ENCODE measurements around the gene COL23A1.
"Not testable (repeated sequence)": the region's sequence is repeated elsewhere in the genome, so short reads cannot be mapped to it uniquely, and the experiment has no call there.

COL23A1 gene

DNA sequence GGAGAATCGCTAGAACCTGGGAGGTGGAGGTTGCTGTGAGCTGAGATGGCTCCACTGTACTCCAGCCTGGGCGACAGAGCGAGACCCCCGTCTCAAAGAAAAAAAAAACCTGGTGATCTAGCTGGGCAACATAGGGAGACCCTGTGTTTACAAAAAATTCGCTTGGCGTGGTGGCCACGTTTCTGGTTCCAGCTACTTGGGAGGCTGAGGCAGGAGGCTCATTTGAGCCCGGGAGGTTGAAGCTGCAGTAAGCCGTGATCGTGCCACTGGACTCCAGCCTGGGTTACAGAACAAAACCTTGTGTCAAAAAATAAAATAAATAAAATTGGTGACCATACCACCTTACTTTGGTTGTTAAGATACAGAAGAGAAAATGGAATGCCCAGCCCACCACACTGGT lies 387.7 kb downstream of the COL23A1 start:
- H3K4me3 Mint-ChIP-seq: peak overlapping the region; percentile 48
- no peaks in the 10 kb centered on the region for H3K9me3 Mint-ChIP-seq
- peaks cover 21% of the 10 kb centered on the region for H3K36me3 Mint-ChIP-seq (ENCODE audit: low read depth)
- no peak overlapping the region for H3K27ac Mint-ChIP-seq
- H3K4me1 Mint-ChIP-seq (ENCODE audit: low read depth): peaks cover 12% of the 10 kb centered on the region
- H3K27me3 Mint-ChIP-seq (ENCODE audit: low read depth): no peaks in the 10 kb centered on the region

DNA sequence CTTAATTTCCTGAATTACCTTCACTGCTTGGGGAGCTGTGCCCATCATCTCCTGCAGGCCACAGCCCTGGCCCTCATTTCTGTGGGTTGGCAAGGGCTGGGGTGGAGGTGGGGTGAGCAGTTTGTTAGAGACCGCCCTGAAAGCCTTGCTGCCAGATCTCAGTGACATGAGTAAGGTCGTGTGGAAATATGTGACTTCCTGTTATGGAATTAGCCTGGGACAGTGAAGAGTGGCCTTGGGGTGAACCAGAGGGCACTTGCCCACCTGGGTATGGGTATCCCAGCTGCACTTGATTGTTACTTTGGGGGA lies 388.3 kb downstream of the COL23A1 start:
- peaks cover 14% of the 10 kb centered on the region for H3K36me3 Mint-ChIP-seq (ENCODE audit: low read depth)
- H3K27me3 Mint-ChIP-seq (ENCODE audit: low read depth): no peaks in the 10 kb centered on the region
- H3K9me3 Mint-ChIP-seq: no peaks in the 10 kb centered on the region
- H3K27ac Mint-ChIP-seq: no peak overlapping the region
- peaks cover 12% of the 10 kb centered on the region for H3K4me1 Mint-ChIP-seq (ENCODE audit: low read depth)
- no peak overlapping the region for H3K4me3 Mint-ChIP-seq

DNA sequence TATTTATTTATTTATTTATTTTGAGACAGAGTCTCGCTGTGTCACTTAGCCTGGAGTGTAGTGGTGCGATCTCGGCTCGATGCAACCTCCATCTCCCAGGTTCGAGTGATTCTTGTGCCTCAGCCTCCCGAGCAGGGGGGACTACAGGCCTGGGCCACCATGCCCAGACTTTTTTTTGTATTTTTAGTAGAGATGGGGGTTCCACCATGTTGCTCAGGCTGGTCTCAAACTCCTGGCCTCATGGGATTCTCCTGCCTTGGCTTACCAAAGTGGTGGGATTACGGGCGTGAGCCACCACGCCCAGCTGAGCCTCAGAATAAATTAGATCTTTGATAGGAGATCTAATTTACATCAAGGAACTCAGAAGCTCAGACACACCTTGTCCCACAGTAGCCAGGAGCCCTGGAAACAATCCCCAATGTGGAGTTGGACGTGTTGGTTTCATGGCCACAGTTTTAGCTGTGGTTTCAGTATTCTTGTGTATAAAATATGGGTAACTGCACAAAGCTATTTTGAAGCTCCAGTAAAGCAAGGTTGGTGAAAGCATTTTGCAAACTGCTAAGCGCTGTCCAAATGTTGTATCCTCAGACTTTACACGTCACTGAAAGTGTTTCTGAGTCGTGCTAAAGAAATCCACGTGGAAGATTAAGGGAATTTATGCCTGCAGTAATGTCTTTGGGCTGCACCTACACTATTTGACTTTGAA lies 388.8 kb downstream of the COL23A1 start:
- Mint-ChIP-seq H3K27ac (no peak overlapping the region), H3K27me3 (ENCODE audit: low read depth) (no peaks in the 10 kb centered on the region), H3K4me1 (ENCODE audit: low read depth) (peaks cover 9% of the 10 kb centered on the region), H3K4me3 (no peak overlapping the region), H3K9me3 (no peaks in the 10 kb centered on the region), H3K36me3 (ENCODE audit: low read depth) (peaks cover 11% of the 10 kb centered on the region)

DNA sequence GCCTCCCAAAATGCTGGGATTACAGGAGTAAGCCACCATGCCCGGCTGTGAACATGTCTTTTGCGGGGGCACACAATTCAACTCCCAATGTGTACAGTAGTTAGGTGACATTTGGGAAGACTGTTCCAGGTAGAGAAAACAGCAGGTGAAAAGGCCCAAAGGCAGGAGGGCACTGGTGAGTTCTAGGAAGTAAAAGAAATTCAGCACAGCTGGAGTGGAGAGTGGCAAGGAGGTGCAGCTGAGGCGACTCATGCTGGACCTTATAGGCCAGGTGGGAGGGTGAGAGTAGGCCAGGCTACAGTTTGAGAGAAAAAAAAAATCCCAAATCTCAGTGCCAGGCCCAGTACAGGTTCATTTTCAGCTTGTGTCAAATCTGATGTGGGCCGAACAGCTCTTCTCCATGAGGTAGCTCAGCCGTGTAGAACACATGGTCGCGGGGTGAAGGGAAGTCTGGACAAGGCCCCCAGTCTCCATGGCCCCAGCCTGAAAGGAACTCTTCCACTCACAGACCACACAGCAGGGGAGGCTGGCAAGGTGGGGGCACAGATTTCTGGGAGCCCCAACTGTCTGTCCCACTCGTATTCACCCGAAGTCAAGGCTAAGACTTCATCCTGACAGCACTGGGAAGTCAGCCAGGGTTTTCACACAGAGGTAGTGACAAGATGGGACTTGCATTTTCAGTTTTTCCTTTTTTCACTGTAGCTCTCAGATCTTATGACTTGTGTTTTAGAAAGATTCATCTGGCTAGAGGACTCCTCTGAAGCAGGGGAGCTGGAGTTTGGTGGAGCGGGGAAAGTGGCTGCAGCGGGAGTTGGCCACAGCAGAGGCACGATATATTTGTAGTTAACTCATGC lies 390.4 kb downstream of the COL23A1 start:
- no peak overlapping the region for H3K4me3 Mint-ChIP-seq
- no peak overlapping the region for H3K27ac Mint-ChIP-seq
- H3K9me3 Mint-ChIP-seq: no peaks in the 10 kb centered on the region
- H3K27me3 Mint-ChIP-seq (ENCODE audit: low read depth): peaks cover 4% of the 10 kb centered on the region
- H3K36me3 Mint-ChIP-seq (ENCODE audit: low read depth): peaks cover 3% of the 10 kb centered on the region
- peaks cover 2% of the 10 kb centered on the region for H3K4me1 Mint-ChIP-seq (ENCODE audit: low read depth)

DNA sequence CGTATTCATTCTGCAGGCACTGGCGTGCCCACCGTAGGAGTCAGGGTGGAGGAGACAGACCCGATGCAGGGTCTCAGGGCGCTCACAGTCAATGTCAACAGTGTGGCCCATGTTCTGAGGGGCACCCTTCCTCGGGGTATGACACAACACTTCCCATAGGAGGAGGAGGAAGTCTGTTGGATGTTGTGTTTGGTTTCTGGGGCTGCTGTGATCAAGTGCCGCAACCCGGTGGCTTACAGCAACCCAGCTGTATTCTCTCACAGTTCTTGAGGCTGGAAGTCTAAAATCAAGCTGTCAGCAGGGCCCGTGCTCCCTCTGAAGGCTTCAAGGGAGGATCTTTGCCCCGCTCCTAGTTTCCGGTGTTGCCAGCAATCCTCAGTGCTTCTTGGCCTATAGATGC lies 391.5 kb downstream of the COL23A1 start:
- Mint-ChIP-seq H3K4me1 (ENCODE audit: low read depth) (peaks cover 7% of the 10 kb centered on the region), H3K27ac (no peak overlapping the region), H3K4me3 (no peak overlapping the region), H3K9me3 (no peaks in the 10 kb centered on the region), H3K36me3 (ENCODE audit: low read depth) (no peaks in the 10 kb centered on the region), H3K27me3 (ENCODE audit: low read depth) (peaks cover 14% of the 10 kb centered on the region)

DNA sequence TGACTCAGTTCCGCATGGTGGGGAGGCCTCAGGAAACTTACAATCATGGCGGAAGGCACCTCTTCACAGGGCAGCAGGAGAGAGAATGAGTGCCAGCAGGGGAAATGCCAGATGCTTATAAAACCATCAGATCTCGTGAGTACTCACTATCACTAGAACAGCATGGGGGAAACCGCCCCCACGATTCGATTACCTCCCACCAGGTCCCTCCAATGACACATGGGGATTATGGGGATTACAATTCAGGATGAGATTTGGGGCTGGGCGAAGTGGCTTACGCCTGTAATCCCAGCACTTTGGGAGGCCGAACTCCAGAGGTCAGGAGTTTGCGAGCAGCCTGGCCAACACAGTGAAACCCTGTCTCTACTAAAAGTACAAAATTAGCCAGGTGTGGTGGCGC lies 392.0 kb downstream of the COL23A1 start:
- H3K36me3 Mint-ChIP-seq (ENCODE audit: low read depth); H3K4me3 Mint-ChIP-seq; H3K27ac Mint-ChIP-seq; H3K9me3 Mint-ChIP-seq: not testable (repeated sequence)
- Mint-ChIP-seq H3K4me1 (ENCODE audit: low read depth) (peaks cover 10% of the 10 kb centered on the region), H3K27me3 (ENCODE audit: low read depth) (peaks cover 19% of the 10 kb centered on the region)

DNA sequence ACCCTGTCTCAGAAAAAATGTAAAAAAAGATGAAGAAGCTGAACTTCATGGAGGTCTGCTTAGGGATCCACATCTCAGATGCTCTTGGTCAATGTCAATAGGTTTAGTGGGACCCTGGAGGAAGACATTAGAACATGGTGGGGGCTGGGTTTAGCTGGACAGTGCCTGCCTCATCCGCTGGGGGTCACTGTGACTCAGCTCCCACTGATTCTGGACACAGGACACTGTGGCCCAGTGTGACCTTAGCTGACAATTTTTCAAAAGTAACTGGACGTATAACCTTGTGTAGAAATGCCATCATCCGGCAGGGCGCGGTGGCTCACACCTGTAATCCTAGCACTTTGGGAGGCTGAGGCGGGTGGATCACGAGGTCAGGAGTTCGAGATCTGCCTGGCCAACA lies 393.2 kb downstream of the COL23A1 start:
- H3K9me3 Mint-ChIP-seq: no peaks in the 10 kb centered on the region
- H3K36me3 Mint-ChIP-seq (ENCODE audit: low read depth): no peaks in the 10 kb centered on the region
- peaks cover 28% of the 10 kb centered on the region for H3K27me3 Mint-ChIP-seq (ENCODE audit: low read depth)
- H3K27ac Mint-ChIP-seq: no peak overlapping the region
- no peak overlapping the region for H3K4me3 Mint-ChIP-seq
- H3K4me1 Mint-ChIP-seq (ENCODE audit: low read depth): peaks cover 14% of the 10 kb centered on the region

DNA sequence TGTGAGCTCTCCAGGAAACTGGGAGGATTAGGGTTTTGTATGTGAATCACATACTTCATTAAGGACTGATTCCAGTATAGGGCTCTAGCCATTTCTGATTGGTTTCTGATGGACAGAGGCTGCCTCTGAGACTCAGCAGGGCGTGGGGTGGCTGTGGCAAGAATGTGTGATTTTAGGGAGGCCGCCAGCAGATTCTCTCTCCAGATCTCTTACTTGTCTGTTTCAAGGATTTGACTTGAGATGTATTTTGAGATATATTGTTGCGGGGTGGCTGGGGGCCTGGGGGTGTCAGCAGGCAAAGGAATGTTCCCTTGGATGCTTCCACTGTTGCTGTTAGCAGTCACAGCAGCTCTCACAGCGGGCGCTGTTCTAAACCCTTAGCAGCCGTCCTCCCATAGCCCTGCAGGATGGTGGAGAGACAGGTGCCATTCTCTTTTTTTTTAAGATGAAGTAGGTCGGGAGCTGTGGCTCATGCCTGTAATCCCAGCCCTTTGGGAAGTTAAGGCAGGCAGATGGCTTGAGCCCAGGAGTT lies 393.8 kb downstream of the COL23A1 start:
- Mint-ChIP-seq H3K4me3 (no peak overlapping the region), H3K27me3 (ENCODE audit: low read depth) (peaks cover 29% of the 10 kb centered on the region), H3K36me3 (ENCODE audit: low read depth) (no peaks in the 10 kb centered on the region), H3K27ac (no peak overlapping the region), H3K9me3 (no peaks in the 10 kb centered on the region), H3K4me1 (ENCODE audit: low read depth) (peaks cover 14% of the 10 kb centered on the region)

DNA sequence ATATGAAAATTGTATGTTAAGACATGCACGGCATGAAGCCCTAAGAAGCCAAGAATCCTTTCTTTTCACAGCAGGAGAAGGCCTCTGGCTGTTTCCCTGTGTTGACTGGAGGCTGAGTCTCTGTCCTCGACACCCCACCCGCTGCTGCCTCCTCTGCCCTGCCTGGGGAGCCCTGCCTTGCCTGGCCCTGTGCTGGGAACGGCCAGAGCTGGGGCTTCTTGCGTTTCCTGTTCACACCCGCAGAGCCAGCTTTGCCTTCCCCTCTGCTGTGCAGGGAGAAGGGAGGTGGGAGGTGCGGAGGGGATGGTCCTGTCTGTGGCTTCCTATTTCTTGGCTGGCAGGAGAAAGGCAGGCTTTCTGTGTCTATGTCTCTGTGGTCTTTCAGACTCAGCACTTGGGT lies 396.2 kb downstream of the COL23A1 start:
- no peak overlapping the region for H3K27ac Mint-ChIP-seq
- H3K27me3 Mint-ChIP-seq (ENCODE audit: low read depth): peaks cover 36% of the 10 kb centered on the region
- H3K4me1 Mint-ChIP-seq (ENCODE audit: low read depth): peaks cover 14% of the 10 kb centered on the region
- no peak overlapping the region for H3K4me3 Mint-ChIP-seq
- H3K9me3 Mint-ChIP-seq: no peaks in the 10 kb centered on the region
- no peaks in the 10 kb centered on the region for H3K36me3 Mint-ChIP-seq (ENCODE audit: low read depth)

DNA sequence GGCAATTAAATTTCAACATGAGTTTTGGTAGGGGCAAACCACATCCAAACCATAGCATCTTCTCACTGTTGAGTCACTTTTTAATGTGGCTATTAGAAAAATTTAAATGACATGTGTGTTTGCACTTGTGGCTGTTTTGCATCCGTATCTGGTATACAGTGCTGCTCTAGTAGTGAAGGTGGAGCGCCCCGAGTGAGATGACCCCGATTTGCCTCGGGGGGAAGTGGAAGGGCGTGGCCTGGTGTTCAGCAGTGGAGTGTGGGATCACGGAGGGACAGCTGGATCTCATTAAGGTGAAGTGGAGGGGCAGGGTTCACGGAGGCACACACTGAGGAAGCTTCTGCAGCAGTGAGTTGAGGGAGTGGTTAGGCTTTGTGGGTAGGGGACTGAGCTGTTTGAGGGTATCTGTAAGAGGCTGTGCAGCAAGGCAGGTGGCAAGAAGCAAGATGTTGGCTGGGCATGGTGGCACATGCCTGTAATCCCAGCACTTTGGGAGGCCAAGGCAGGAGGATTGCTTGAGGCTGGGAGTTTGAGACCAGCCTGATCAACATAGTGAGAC lies 396.9 kb downstream of the COL23A1 start:
- Mint-ChIP-seq H3K4me3 (peak overlapping the region; percentile 17), H3K27me3 (ENCODE audit: low read depth) (peaks cover 41% of the 10 kb centered on the region)

DNA sequence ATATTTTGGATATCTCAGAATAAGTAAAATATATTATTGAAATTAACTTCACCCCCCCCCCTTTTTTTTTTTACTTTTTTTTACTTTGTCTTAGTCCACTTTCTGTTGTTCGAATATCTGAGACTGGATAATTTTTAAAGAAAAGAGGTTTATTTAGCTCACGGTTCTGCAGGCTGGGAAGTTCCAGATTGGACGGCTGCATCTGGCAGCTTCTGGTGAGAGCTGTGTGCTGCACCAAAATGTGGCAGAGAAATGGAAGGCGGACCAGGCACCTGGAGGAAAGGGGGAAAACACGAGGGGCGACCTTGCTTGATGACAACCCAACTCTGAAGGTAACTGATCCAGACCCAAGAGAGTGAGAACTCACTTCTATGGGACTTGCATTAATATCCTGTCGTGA lies 397.4 kb downstream of the COL23A1 start:
- Mint-ChIP-seq H3K27ac (no peak overlapping the region), H3K4me3 (no peak overlapping the region), H3K9me3 (no peaks in the 10 kb centered on the region), H3K4me1 (ENCODE audit: low read depth) (peaks cover 14% of the 10 kb centered on the region), H3K36me3 (ENCODE audit: low read depth) (no peaks in the 10 kb centered on the region), H3K27me3 (ENCODE audit: low read depth) (peaks cover 42% of the 10 kb centered on the region)

More for the DNA sequence above, 396.9 kb downstream of the COL23A1 start:
- Mint-ChIP-seq H3K9me3 (no peaks in the 10 kb centered on the region), H3K4me1 (ENCODE audit: low read depth) (peaks cover 14% of the 10 kb centered on the region), H3K36me3 (ENCODE audit: low read depth) (no peaks in the 10 kb centered on the region), H3K27ac (no peak overlapping the region)

DNA sequence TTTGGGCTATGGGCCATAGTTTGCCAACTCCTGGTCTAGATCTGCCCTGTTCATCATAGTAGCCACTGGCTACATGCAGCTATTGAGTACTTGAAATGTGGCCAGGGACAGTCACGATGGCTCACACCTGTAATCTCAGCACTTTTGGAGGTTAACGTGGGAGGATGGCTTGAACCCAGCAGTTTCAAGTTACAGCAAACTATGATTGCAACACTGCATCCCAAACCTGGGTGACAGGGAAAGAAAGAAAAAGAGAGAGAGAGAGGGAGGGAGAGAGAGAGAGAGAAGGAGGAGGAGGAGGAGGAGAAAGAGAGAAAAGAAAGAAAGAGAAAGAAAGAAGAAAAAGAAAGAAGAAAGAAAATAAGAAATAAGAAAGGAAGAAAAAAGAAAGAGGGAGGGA lies 397.9 kb downstream of the COL23A1 start:
- Mint-ChIP-seq H3K36me3 (ENCODE audit: low read depth) (no peaks in the 10 kb centered on the region), H3K4me3 (no peak overlapping the region), H3K4me1 (ENCODE audit: low read depth) (peaks cover 14% of the 10 kb centered on the region), H3K27me3 (ENCODE audit: low read depth) (peaks cover 42% of the 10 kb centered on the region), H3K9me3 (no peaks in the 10 kb centered on the region), H3K27ac (no peak overlapping the region)

DNA sequence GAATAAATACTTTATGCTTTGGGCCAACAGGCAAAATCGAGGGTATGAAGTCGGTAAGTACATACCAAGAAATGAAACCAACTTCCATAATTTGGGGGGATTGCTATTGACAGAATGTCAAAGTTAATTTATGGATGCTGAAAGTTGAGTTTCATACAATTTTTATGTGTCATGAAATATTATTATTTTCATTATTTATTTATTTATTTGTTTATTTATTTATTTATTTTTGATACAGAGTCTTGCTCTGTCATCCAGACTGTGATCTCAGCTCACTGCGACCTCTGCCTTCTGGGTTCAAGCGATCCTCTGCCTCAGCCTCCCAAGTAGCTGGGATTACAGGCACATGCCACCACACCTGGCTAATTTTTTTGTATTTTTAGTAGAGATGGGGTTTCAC lies 398.5 kb downstream of the COL23A1 start:
- H3K4me3 Mint-ChIP-seq: no peak overlapping the region
- peaks cover 42% of the 10 kb centered on the region for H3K27me3 Mint-ChIP-seq (ENCODE audit: low read depth)
- H3K27ac Mint-ChIP-seq: no peak overlapping the region
- no peaks in the 10 kb centered on the region for H3K9me3 Mint-ChIP-seq
- no peaks in the 10 kb centered on the region for H3K36me3 Mint-ChIP-seq (ENCODE audit: low read depth)
- peaks cover 14% of the 10 kb centered on the region for H3K4me1 Mint-ChIP-seq (ENCODE audit: low read depth)

DNA sequence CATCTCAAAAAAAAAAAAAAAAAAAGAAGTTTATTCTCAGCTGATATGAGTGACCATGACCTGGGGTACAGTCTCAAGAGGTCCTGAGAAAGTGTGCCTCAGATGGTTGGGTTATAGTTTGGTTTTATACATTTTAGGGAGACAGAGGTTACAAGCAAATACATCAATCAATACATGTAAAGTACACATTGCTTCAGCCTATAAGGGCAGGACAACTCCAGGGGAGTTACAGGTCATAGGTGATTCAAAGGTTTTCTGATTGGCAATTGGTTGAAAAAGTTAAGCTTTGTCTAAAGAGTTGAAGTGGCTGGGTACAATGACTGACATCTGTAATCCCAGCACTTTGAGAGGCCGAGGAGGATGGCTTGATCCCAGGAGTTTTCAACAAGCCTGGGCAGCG lies 400.8 kb downstream of the COL23A1 start:
- Mint-ChIP-seq H3K36me3 (ENCODE audit: low read depth) (no peaks in the 10 kb centered on the region), H3K27me3 (ENCODE audit: low read depth) (peaks cover 34% of the 10 kb centered on the region), H3K9me3 (no peaks in the 10 kb centered on the region), H3K4me1 (ENCODE audit: low read depth) (peaks cover 14% of the 10 kb centered on the region), H3K27ac (no peak overlapping the region), H3K4me3 (no peak overlapping the region)
